ENCODE results near the gene NCK2.

Gene NCK2

DNA sequence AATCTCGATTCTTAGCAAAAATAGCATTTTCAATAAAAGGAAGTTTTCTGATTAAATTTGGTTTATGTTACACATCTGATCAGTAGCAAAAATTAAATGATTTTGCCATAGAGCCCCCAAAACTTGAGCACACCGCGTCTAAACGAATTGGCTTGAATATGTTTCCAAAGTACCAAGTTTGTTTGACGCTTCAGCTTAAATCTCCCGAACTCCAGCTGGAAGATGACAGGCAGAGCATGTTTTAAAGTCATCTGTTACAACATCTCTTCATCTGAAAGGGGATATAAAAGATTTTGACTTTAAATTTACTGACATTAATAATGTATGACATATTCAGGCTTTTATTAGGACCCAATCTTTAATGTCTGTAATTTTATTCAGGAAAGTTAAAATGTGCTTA lies 129.8 kb downstream of the NCK2 start:
- no peak for TF ChIP-seq CTCF (IDR thresholded peaks at IDR 0.05; ENCODE audit: insufficient read depth, low read length, missing control alignments)
- no peak for DNase-seq (ENCODE audit: low read depth, low spot score)
- no peak overlapping the region for H3K4me3 ChIP-seq (ENCODE audit: low read depth, low read length)
- ChIA-PET POLR2A (no interaction called here), CTCF (interaction anchor here (1.6 kb wide), 1 partner anchor 11 kb away, joined by 4 read pairs; no protein-coding TSS in a partner anchor)

DNA sequence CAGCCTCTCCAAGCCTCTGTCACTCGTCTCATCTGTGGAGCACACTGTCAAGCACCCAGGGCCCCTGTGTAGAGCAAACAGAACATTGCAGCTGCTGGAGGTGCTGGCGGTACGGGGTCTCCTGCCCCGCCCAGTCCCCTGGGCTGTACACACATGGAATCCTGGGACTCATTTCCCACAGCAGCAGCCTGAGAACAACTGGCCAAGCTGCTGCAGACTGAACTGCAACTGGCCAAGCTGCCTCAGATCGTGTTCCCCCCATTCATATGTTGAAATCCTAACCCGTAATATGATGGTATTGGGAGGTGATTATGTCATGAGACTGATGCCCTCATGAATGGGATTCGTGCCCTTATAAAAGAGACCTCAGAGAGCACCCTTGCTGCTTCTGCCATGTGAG lies 130.5 kb downstream of the NCK2 start:
- no peak for TF ChIP-seq CTCF (IDR thresholded peaks at IDR 0.05; ENCODE audit: insufficient read depth, low read length, missing control alignments)
- DNase-seq (ENCODE audit: low read depth, low spot score), result no peak
- POLR2A ChIA-PET, result no interaction called here
- CTCF ChIA-PET, result interaction anchor here (1.6 kb wide), 1 partner anchor 10 kb away, joined by 4 read pairs; no protein-coding TSS in a partner anchor
- no peak overlapping the region for H3K4me3 ChIP-seq (ENCODE audit: low read depth, low read length)

GRCh38 chr2:105876191-105876590 lies 131.5 kb downstream of the NCK2 start:
- TF ChIP-seq CTCF (IDR thresholded peaks at IDR 0.05; ENCODE audit: insufficient read depth, low read length, missing control alignments), result no peak
- ChIA-PET POLR2A (no interaction called here), CTCF (no interaction called here)
- H3K4me3 ChIP-seq (ENCODE audit: low read depth, low read length), result no peak overlapping the region
- DNase-seq (ENCODE audit: low read depth, low spot score), result no peak

GRCh38 chr2:105877945-105878344 lies 133.2 kb downstream of the NCK2 start:
- no peak overlapping the region for H3K4me3 ChIP-seq (ENCODE audit: low read depth, low read length)
- ChIA-PET CTCF (no interaction called here), POLR2A (no interaction called here)
- no peak for TF ChIP-seq CTCF (IDR thresholded peaks at IDR 0.05; ENCODE audit: insufficient read depth, low read length, missing control alignments)
- no peak for DNase-seq (ENCODE audit: low read depth, low spot score)

DNA sequence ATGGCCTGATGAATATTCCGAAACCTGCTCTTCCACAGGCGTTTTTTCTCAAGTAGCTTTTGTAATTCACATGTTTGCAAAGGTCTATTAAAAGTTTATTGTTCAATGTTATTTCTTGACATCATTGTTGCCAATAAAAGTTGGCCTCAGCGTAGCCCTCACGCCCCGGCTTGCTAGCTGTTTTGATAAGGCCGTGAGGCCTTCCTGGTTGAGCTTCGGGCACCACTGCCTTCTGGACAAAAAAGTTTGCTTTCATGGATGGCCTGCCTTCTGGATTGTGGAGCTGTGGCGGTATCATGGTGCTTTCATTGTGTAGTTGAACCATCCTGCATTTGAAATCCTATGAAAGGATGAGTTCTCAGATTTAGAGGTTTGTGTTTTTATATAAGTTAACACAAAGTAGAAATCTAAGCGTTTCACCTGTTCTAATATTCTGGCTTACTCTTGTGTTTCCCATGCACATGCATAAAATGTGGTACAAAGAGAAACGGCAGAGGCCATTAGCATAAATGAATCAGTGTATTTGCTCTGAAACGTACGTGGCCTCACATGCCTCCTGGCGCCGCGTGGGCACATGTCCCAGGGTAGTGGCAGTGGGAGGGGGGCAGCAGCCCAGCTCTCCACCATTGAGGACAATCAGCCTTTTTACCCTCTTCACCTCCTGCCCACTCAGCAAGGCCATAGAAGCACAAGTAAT lies 134.5 kb downstream of the NCK2 start:
- POLR2A ChIA-PET, result no interaction called here
- CTCF ChIA-PET, result no interaction called here

DNA sequence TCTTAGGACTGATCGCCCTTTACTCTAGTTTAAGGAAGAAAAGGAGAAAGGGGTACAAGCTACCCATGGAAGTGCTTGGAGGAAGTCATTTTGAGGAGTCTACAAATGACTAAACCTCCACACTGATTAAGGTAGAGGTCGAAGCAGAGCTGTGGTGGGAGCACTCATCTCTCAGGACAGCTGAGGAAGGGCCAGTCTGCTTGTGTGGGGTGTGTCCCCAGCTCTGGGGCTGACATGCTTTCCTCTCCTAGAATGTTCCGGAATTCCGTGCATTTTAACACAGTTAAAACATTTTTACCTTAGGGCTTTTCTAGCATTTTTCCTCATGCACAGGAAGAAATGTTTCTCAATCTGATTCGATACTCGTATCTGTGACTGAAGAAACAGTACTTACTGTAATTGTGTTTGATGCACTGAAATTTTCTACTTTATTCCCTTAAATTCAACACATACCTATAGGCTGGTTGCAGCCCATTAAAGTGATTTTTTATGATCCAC lies 135.1 kb downstream of the NCK2 start:
- ChIA-PET POLR2A (no interaction called here), CTCF (no interaction called here)
- no peak overlapping the region for H3K4me3 ChIP-seq (ENCODE audit: low read depth, low read length)
- DNase-seq (ENCODE audit: low read depth, low spot score), result no peak
- TF ChIP-seq CTCF (IDR thresholded peaks at IDR 0.05; ENCODE audit: insufficient read depth, low read length, missing control alignments), result no peak

More for the DNA sequence above, 134.5 kb downstream of the NCK2 start:
- no peak for TF ChIP-seq CTCF (IDR thresholded peaks at IDR 0.05; ENCODE audit: insufficient read depth, low read length, missing control alignments)
- H3K4me3 ChIP-seq (ENCODE audit: low read depth, low read length), result no peak overlapping the region
- no peak for DNase-seq (ENCODE audit: low read depth, low spot score)

Data from AG04449 (cell line).